Measurements from ENCODE around the gene POLR3A. TPM values are rescaled to one million over a fixed set of nuclear protein-coding genes. Genes with fewer than 3 reads are reported as not detected.

POLR3A gene
- total RNA-seq, 1 experiment from 2014 or later, result 7.0 TPM

DNA sequence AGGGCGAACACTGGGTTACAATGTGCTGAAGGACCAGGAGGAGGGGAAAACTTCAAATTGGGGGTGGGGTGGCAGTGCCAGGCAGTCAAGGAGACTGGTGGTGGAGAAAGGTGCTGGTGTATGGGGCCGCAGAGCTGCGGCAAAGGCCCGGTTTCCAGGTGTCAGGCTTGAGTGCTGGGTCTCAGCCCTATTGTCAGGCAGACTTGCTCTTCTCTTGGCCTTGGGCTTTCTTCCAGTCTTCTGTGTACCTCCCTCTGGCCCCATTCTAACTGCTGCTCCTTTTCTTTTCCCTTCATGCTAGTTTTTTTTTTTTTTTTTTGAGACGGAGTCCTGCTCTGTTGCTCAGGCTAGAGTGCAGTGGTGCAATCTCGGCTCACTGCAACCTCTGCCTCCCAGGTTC is 51.0 kb downstream of the POLR3A start:
- no peak for DNase-seq (ENCODE audit: low read depth)

GRCh38 chr10:77977934-77978333 is 51.4 kb downstream of the POLR3A start:
- no peak for DNase-seq (ENCODE audit: low read depth)

GRCh38 chr10:77977016-77977415 is 52.3 kb downstream of the POLR3A start:
- DNase-seq (ENCODE audit: low read depth), result no peak

DNA sequence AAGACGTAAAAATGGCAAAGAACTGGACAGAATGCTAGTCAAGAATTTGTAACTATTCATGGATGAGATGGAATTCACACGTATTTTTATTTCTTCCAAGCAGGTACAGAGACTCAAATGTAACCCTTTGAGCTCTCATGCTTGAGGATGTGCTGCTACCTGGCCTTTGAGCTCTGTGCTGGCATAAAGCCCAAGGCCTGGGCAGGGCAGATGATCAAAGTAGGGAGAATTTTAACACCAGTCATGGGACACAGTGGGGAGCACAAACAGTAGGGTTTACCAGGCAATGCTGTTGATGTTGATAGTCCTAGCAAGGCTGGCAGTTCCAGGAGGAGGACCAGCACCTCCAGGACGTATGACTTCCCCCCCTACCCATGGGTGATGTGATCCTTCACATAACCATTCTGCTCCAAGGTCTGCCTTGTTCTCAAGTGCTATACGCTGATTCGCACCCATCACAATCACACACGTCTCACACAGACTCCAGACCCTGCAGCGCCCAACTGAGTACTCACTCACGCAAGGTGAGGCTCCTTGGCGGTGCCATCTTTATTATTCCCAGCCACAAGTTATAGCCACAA is 54.1 kb downstream of the POLR3A start:
- DNase-seq (ENCODE audit: low read depth), result no peak

GRCh38 chr10:77974396-77975074 is 54.8 kb downstream of the POLR3A start:
- peak; percentile 13 for DNase-seq (ENCODE audit: low read depth)

DNA sequence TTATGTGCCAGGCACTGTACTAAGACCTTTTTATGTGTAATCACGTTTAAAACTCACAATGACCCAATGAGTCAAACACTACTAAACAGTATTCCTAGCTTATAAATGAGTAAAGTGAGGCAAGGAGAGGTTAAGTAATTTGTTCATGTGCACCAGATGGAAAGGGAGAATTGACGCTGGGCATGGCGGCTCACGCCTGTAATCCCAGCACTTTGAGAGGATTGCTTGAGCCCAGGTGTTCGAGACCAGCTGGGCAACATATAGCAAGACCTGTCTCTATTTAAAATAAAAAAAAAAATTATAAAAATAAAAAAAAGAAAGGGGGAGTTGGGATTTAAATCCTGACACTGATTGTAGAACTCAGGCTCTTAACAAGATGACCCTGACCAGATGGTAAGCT is 56.0 kb downstream of the POLR3A start:
- no peak for DNase-seq (ENCODE audit: low read depth)

- no peak for DNase-seq (ENCODE audit: low read depth)
Measured at GRCh38 chr10:77972148-77972547, 57.2 kb downstream of the POLR3A start.

DNA sequence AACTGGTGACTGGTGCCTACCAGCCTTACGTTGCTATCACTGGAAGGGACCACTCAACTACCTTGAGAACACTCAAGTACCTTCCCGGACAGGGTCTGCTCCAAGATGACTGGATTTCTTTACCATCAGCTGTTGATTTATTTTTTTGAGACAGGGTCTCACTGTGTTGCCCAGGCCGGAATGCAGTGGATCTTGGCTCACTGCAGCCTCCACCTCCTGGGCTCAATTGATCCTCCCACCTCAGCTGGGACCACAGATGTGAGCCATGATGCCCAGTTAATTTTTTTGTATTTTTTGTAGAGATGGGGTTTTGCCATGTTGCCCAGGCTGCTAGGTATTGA is 57.5 kb downstream of the POLR3A start:
- DNase-seq (ENCODE audit: low read depth), result no peak

DNA sequence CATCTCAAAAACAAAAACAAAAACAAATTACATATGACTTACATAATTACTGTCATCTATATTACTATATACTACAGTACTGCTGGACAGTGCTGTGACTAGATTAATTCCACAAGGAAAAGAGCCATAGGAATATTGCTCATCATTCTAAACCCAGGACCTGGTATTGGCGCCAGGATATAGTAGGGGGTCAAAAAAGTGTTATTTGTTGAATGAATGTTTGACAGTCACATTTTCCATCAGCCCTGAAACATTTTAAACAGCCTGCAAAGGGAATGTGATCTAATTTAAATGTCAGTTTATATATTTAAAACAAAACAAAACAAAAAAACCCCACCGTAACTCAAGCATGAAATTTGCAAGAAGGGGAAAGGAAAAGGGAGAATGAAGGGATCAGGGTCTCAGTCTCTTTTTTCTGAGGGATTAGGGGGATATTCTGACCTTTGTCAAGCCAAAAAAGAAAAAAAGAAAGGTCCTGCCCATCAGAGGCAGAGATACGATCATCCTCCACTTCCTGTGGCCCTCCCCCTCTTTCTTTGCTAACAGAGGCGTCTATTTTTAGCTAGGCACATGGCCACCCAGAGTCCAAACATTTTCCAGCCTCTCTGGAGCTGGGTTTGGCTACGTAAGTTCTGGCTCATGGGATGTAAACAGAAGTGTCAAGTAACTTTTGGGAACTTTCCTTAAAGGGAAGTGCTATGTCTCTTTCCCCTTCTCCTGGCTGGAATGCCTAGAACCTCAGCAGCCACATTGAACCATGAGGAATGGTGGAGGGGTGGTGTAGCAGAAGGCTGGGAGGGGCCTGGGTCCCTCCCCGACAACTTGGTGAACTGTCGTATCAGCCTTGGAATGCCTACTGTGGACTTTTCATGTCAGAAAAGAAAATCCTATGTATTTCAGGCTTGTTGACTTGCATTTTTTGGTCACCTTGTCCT is 58.2 kb downstream of the POLR3A start:
- DNase-seq (ENCODE audit: low read depth), result peak; percentile 88

- no peak for DNase-seq (ENCODE audit: low read depth)
Measured at GRCh38 chr10:77969114-77969513, 60.2 kb downstream of the POLR3A start.

DNA sequence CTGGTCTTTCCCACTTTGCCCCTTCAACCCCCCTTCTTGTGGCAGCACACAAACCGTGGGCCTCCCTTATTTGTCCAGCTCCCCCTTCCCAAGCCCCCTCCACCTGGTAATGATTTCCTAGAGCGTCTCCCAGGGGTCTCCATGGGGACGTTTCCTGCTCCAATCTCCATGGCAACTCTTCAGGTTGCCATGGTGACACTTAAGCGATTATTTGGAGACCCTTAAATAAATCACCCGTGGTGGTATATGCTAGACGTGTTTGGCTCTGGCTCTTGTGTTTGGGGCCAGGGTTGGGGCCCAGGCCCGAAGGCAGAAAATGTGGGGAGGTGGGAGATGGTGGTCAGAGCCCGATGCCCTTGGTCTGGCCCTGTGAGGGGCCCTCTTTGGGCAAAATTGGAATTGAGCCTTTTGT is 61.7 kb downstream of the POLR3A start:
- DNase-seq (ENCODE audit: low read depth), result no peak

- peak; percentile 78 for DNase-seq (ENCODE audit: low read depth)
Measured at GRCh38 chr10:77965294-77965693, 64.0 kb downstream of the POLR3A start.

- no peak for DNase-seq (ENCODE audit: low read depth)
Measured at GRCh38 chr10:77964811-77965210, 64.5 kb downstream of the POLR3A start.

DNA sequence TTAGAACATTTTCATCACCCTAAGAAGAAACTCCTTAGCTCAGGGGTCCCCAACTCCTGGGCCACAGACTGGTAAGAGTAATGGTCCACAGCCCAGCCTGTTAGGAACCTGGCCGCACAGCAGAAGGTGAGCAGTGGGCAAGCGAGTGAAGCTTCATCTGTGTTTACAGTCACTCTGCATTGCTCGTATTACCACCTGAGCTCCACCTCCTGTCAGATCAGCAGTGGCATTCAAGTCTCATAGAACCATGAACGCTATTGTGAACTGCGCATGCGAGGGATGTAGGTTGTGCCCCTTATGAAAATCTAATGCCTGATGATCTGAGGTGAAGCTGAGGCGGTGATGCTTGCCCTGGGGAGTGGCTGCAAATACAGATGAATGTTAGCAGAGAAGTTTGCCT is 65.4 kb downstream of the POLR3A start:
- DNase-seq (ENCODE audit: low read depth), result no peak

DNA sequence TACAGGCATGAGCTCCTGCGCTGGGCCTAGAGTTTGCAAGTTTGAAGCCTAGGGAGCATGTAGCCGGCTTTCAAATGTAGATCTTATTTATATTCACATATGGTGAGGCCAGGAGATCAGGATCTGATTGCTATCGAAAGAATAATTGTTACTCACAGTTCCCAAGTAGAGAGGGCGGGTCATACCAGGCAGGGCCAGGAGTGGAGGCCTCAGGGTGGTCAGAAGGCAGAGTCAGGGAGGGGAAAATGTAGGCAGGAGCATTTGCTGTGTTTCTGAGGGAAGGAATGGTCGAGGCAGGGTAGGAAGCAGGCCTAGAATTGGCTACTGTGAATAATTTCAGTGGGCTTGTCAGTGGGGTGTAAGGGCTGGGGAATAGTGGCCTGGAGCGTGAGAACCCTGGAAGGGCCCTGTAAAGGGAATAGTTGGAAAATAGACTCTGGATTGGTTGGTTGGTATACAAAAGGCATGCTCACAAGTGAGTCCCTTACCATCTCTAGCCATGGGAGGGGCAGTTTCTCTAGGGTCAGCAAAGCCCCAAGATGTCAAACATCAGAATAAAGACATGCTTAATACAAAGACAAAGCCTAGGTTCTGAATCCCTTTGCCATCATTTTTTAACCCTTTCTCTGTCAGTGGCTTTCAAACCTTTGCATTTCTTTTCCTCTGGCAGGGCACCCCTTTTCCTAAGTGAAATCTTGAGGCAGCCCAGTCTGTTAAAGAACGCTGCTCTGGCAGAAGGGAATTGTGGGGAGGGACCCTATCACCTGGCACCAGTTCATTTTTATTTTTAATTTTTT is 66.8 kb downstream of the POLR3A start:
- no peak for DNase-seq (ENCODE audit: low read depth)

DNA sequence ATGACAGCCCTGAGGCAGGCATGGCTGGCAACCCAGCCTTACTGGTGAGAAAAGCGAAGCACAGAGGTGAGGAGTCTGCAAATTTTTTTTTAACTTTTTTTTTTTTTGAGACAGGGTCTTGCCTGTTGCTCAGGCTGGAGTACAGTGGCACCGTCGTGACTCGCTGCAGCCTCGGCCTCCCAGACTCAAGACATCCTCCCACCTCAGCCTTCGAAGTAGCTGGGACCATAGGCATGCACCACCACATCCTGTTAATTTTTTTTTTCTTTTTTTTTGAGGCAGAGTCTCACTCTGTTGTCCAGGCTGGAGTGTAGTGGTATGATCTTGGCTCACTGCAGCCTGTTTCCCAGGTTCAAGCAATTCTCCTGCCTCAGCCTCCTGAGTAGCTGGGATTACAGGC is 67.6 kb downstream of the POLR3A start:
- DNase-seq (ENCODE audit: low read depth), result no peak

GRCh38 chr10:77960829-77961329 is 68.4 kb downstream of the POLR3A start:
- no peak for DNase-seq (ENCODE audit: low read depth)

DNA sequence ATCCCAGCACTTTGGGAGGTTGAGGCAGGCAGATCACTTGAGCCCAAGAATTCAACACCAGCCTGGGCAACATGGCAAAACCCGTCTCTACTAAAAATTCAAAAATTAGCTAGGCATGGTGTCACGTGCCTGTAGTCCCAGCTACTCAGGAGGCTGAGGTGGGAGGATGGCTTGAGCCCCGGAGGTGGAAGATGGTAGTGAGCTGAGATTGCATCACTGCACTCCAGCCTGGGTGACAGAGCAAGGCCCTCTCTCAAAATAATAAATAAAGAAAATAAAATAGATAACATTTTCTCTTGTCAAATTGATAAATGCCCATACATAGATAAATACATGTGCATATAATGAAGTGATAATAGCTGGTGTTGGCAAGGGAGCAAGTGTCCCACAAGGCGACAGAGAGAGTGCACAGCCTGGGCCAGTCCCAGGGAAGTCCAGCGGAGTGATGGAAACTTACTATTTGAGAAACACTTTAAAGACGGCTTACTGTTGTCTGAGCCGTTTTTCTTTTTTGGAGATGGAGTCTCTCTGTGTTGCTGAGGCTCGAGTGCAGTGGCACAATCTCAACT is 69.3 kb downstream of the POLR3A start:
- no peak for DNase-seq (ENCODE audit: low read depth)

DNA sequence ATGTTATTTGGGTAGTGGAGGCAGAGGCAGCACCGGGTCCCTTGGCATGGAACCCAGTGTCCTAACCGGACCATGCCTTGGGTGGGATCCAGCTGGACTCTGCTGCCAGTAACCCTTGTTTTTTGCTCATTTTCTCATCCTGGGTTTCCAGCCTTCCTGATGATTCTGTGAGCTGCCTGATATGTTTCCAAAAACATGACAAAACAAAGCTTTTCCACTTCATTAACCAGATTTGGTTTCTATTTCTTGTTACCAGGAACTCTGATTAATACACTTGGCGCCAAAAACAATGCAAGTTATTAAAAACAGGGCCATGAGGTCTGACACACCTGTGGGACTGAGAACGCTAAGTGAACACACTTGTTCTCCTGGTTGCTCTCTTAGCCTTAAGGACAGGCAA is 69.9 kb downstream of the POLR3A start:
- DNase-seq (ENCODE audit: low read depth), result no peak

DNA sequence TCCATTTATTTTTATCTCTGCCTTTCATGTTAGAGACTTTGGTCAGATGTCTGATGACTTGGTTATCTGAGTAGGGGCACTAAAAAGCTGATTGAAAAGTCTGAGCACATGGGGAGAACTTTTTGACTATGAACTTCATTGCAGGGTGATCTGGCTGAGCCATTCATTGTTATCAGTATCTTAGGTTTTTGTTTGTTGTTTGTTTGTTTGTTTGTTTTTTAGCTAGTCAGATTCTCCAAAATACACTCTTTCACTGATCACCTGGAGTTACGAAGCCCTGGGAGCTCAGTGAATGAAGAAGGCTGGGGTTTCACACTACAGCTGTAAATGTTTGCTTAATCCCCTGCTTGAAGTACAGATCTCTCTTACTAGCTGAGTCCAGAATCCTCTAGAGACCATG is 74.2 kb downstream of the POLR3A start:
- DNase-seq (ENCODE audit: low read depth), result no peak

DNA sequence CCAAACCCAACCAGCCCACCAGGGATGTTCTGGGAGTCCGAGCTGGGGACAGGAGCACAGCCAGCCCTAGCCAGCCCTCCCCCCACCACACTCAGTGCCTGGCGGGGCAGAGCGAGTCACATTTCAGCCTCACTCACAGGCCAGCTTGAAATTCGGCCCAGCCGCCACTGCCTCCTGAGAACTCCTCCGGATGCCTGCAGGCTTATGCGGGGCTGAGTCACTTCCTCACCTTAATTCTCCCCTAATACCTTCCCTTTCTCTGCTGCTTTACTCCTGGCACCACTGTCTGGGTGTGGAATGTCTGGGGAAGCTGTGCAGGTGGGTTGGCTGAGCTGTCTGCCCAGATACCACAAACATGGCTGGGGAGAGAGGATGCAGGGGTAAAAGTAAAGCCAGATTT is 80.1 kb downstream of the POLR3A start:
- peak; percentile 70 for DNase-seq (ENCODE audit: low read depth)

DNA sequence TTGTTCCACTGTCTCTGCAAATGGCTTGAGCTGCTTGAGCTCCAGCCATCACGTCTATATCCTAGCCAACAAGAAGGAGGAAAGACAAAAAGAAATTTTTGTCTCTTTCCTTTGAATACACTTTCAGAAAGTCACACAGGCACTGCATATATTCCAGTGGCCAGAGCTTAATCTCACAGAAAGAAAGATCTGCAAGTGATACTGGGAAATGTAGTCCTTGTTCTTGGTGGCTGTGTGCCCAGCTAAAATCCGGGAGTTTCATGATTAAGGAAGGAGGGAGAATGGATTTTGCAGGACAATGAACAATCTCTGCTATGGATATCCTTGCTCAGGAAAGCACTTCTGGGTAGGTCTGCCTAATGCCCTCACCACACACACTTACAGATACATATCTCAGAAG is 83.2 kb downstream of the POLR3A start:
- DNase-seq (ENCODE audit: low read depth), result no peak

All from RPMI7951 (cell line).